SKM-1 (cell line): ENCODE results near the gene GRIK3.
"Not testable (repeated sequence)": the region's sequence is repeated elsewhere in the genome, so short reads cannot be mapped to it uniquely, and the experiment has no call there.

Experiments
- DNase-seq: peaks from one replicate; lab custom pipeline; 2025; ENCODE audit not compliant: unreplicated experiment; lab: John Stamatoyannopoulos, UW

The GRIK3 gene

GRCh38 chr1:37034121-37035013 is at the start of gene GRIK3:
GRIK3 (minus strand) TSS chr1:37034515; CDS start chr1:37034108, 407 bp downstream.
- DNase-seq, result no peak

GRCh38 chr1:37084013-37084412 is 49.7 kb upstream of the GRIK3 start:
- no peak for DNase-seq

DNA sequence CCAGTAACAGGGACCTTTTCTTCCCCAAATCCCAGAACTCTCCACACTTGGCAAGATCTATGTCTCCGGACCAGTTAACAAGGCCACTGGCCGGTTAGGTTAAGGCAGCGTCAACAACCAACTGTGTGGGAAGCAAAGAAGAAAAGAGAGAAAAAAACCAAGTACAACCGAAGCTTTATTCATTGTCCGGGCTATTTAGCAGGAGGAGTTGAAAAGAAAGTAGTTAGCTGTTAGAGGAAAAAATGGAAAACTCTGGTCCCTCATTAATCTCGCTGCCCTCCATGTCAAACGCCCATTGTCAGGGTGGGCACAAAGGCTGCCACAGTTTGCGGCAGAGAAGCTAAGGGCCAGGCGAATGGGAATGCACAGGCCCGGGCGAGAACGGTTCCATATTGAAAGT is 49.3 kb upstream of the GRIK3 start:
- DNase-seq, result no peak

- not testable (repeated sequence) for DNase-seq
Observed at GRCh38 chr1:37080296-37080986, 46.1 kb upstream of the GRIK3 start.

GRCh38 chr1:37078866-37079265 is 44.6 kb upstream of the GRIK3 start:
- DNase-seq, result no peak

GRCh38 chr1:37076168-37076567 is 41.9 kb upstream of the GRIK3 start:
- no peak for DNase-seq

DNA sequence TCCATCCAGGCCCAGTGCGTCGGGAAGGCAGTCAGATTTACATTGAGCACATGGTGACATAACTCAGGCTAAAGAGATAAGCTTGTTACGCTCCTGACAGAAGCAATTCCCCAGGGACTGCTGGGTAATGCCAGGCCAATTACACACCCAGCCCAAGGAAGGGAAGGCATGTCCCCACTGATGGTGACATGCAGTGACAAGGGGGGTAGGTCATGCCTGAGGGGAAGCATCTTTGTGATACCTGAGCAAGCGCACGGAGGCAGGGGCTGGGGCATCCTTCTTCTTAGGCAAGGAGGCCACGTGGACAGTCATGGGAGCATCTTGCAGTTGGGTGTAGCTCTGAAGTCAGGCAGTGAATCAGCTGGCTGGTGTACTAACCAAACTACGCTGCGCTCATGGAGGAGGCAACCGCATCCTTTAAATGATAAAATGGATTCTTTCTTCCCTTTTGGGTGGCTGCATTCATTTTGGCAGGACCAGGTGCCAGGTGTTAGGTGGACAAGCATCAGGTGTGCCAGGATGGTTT is 39.6 kb upstream of the GRIK3 start:
- DNase-seq, result no peak

DNA sequence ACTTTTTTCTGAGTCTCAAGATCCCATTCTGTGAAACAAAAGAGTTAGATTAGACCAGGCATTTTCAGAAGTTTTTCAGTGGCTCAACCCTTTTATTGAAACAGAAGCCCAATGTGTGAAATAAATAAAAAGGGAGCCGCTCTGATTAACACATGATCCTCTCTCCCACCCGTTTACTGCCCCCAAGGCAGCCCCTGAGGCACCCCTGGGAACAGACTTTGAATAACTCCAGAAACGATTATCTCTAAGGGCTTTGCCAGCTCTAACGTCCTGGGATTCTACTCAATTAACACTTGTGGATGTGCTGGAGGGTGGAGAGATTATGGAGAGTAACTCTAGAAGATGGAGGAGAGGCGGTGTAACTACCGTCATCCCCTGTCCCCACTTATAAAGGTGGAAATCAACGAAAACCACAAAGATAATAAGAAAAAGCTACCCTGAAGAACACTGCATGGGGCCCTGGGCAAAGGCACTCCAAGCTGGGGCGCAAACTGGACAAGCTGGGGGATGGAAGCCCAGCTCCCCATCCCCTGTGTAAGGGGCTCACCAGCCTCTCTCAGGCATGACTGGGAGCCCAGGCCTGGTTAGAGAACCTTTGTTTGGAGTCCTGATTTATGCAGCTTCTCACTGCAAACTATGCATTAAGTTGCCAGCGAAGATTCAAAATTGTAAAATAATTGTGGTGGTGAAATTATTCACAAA is 39.0 kb upstream of the GRIK3 start:
- no peak for DNase-seq

DNA sequence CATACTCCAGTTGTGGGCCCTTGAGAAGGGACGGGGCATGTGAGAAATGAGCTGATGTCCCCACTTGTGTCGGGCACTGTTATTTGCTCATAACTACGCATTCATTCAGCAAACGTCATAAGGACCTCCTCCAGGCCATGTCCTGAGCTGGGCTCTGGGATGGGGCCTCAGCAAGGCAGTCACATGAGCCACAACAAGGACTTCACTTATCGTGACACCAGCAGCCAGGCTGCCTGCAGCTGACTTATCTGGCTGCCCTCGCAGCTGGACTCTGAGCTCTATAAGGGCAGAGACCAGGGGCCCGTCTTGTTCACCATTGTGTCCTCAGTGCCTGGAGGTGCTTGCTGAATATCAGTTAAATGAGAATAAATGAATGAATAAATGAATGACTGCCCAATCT is 37.5 kb upstream of the GRIK3 start:
- DNase-seq, result no peak

DNA sequence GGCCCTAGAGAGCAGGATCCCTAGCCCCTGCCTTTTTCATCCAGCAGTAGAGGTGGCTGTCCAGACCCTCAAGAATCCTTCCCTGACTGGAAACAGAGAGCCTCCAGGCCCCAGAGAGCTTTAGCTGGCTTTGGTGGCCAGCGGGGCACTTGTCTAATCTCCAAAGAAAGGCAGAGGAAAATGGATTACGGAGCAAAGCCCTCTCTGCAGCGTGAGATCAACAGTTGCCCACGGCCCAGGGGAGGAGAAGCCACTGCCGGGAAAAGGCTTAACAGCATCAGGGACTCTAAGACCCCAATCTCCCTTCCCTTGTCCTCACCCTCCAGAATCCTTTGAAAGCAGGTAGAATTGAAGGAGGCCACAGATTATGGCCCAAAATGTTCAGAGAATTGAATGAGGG is 35.8 kb upstream of the GRIK3 start:
- DNase-seq, result no peak

DNA sequence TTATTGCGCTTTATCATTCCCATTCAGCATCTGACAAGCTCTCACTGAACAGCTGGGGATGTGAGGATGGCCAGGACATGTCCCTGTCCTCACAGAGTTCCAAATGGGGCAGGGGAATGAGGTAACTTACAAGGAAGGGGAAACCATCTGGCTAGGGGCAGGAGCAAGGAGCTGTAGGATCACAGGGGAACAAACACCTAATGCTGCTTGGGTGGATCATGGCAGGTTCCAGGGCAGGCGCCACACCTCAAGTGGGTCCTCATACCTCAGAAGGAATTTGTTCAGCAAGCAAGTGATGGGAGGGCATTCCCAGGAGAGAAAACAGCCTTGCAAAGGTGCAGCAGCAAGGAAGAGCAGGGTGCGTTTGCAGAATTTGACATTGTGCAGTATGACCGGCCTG is 35.1 kb upstream of the GRIK3 start:
- no peak for DNase-seq

DNA sequence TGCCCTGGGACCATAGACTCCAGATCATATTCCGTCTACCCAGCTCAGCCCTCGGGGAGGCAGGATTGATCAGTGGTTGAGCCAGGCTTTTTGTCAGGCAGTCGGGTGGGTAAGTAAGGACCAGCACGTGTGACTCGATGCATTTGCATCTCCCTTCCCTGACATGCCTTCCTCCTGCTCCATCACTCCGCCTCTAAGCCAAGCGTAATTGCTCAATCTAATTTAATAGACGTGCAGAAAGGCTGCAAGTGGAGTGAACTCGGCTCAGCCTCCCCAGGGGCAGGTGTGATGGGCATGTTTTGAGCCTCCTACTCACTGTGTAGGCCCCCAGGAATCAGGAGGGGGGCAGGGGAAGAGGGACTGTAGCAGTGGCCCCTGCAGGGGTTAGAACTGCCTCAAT is 34.6 kb upstream of the GRIK3 start:
- DNase-seq, result no peak

GRCh38 chr1:37068260-37068659 is 33.9 kb upstream of the GRIK3 start:
- DNase-seq, result no peak

DNA sequence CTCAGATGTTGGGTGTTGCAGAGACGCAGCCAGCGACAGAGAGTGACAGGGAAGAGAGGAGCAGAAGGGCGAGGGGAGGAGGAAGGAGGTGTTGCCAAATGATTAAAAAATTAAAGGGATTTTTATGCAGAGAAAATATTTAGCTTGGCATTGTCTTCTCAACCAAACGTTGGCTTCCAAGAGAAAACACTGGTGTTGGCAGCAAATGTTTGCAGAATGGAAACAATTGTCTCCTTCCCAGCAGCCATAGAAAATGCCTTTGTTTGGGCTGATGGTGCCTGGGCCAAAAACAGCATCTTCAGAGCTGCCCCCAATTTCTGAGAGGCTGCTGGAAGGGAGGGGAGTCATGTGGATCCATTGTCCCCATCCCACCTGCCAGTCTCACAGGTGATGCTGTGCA is 29.7 kb upstream of the GRIK3 start:
- no peak for DNase-seq

DNA sequence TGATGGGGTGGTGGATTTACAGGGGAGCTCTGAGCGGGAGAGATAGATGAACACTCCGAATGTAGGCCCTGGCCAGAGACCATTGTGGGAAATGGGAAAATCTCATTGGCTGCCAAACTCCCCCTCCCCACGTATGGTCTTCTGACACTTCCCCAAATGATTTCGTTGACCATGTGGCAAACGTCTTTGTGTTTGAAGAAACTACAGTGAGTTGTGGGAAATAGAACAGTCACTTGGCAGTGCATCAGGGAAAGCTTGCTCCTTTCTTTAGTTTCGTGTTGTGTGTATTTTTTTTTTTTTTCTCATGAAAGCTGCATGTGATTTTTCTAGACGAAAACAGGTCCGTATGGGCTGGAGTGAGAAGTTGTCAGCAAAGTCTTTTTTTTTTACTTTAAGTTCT is 25.0 kb upstream of the GRIK3 start:
- no peak for DNase-seq

DNA sequence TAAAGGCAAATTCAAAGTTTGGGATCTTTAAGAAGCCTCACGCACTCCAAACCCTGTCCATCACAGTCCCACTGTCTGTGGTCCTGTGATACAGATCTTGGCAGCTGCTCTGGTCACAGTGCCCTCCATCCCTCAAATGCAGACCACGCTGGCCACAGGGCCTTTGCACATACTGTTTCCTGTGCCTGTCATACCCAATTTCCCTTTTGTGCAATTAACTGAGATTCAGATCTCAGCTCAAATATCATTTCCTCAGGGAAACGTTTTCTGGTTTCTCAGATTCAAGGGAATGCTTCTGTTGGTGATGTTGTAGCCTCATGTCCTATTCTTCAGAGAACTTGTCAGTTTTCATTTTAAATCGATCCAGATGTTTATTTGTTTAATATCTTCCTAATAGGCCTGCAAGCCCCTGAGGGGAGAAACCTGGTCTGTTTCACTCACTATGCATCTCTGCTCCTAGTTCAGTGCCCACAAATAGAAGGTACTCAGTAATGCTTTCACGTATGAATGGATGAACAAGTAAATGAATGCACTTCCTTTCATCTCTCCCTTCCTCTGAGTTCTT is 24.2 kb upstream of the GRIK3 start:
- no peak for DNase-seq

DNA sequence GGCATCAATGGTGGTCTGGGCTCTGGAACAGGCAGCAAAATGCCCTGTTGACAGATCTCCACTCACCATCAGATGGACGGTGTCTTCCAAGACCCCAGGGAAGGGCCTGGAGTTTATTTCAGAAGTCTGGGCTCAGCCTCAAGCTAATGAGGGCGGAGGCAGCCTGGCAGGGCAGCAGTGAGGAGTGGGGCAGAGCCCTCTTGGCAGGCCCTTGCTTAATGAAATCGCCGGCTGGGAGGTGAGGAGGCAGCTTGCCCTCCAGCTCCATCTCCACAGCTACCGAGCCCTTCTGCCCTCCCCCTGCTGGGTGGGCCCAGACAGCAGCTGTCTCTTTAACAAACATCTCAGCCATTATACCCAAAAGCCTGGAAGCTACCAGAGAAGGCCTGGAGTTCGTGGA is 22.0 kb upstream of the GRIK3 start:
- DNase-seq, result no peak

GRCh38 chr1:37055631-37056030 is 21.3 kb upstream of the GRIK3 start:
- DNase-seq, result no peak

DNA sequence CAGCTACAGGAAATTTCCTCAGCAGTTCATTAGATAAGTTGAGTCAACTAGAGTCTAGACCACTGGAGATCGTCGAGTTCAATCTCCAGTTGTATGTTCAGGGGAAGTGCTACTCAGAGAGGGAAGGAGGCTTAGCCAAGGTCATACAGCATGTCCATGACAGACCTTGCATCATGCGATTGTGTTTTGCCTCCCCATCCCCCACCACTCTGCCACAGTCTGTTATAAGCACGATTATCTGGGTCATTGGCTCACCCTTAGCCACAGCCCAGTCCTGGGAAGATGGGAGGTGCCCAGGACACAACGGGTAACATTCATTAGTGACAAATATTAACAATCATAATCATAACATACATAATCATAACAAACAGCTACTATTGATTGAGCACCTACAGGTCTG is 18.9 kb upstream of the GRIK3 start:
- DNase-seq, result no peak

DNA sequence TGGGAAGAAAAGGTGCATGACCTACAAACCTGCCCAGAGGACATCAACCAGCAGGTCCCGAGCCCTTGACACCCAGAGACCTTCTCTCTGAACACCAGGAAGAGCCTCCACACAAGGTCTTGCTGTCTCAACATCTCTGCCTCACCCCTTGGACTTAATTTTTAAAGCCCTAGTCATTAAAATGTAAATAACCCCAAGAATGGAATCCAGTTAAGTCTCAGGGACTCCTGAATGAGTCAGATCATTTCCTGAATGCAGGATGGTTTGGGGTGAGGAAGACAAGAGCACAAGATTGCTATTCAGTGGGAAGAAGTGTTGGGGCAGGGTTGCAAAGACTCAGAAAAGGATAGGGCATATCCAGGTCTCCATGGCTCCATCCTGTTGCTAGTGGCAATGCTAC is 17.8 kb upstream of the GRIK3 start:
- DNase-seq, result no peak

- DNase-seq, result no peak
Observed at GRCh38 chr1:37051346-37051745, 17.0 kb upstream of the GRIK3 start.
